Measurements from ENCODE around the gene REXO1. TPM values are rescaled to one million over a fixed set of nuclear protein-coding genes. Genes with fewer than 3 reads are reported as not detected.

Gene REXO1
- total and polyA plus RNA-seq, 2 of the 13 experiments (the other 11 are each of a cell fraction or from before 2014, with no cell fraction given) = 5.0 to 11.2 TPM

- H3K4me3 ChIP-seq (replicated peaks in 1 of 3; ENCODE audit: insufficient read depth in 1 of 3, low read depth in 2 of 3, low read length in 3 of 3) = peak overlapping the region in 1 of 3 experiments; percentile 99; a peak in 2 of 6 replicates
- no TSS peak for BruUV-seq (replicated peaks)
- 85% methylated on average over 15 of the region's 25 CpGs for WGBS (ENCODE audit: low lambda C conversion rate)
- H4K20me1 ChIP-seq (ENCODE audit: insufficient read depth, low read length) = peaks cover 16% of the 10 kb centered on the region
- ATAC-seq (no peak), FAIRE-seq (no peak), DNase-seq (ENCODE audit: low spot score) (no peak)
- peaks cover 0 to 3% of the 10 kb centered on the region in 2 experiments; a peak in 1 of 5 replicates for H3K36me3 ChIP-seq (replicated peaks in 1 of 2; ENCODE audit: control insufficient read depth in 1 of 2, insufficient read depth in 2 of 2, low read length in 2 of 2)
- intact Hi-C loops (cut with micrococcal nuclease; ENCODE audit: unreplicated experiment) (loop anchor here (1.0 kb wide), 1 partner anchor 16 kb away; no protein-coding TSS in a partner anchor), in situ Hi-C loops (cut with HindIII; ENCODE audit: extremely low pct_ligation_motif_present, low pct_unique_long_range_greater_than_20kb) (no loop called here)
- H3K9me3 ChIP-seq (ENCODE audit: low read length) = no peaks in the 10 kb centered on the region
- TF ChIP-seq ZNF143 (CRISPR knock-in tag; IDR thresholded peaks at IDR 0.05) (no peak), MAFK (conservative IDR thresholded peaks at IDR 0.05 in 1 of 2, IDR thresholded peaks at IDR 0.05 in 1 of 2; ENCODE audit: low read length in 2 of 2) (peak; percentile 10 to 39; a peak in 1 of 4 replicates)
- H2AFZ ChIP-seq (ENCODE audit: low read length) = no peak overlapping the region
- no peak overlapping the region for H3K27ac ChIP-seq (ENCODE audit: extremely low read length, insufficient read depth, low read length)
- H3K9ac ChIP-seq (ENCODE audit: insufficient read depth, low read depth, low read length) = peak overlapping the region; percentile 90; the same call in 1 of the 2 replicates
- H3K4me2 ChIP-seq (ENCODE audit: low read depth, low read length) = peak overlapping the region; percentile 91
- peaks cover 42% of the 10 kb centered on the region for H3K4me1 ChIP-seq (ENCODE audit: insufficient read depth, low read length)
- no peaks in the 10 kb centered on the region for H3K27me3 ChIP-seq (ENCODE audit: control insufficient read depth in 1 of 2, insufficient read depth in 2 of 2, low read length in 2 of 2)
- POLR2A ChIA-PET = interaction anchor here (0.6 kb wide), 1 partner anchor 13 kb away, joined by 3 read pairs; no protein-coding TSS in a partner anchor
- CTCF ChIA-PET (ENCODE audit: low intra/inter-chr PET ratio, low total read pairs) = no interaction called here
- H3K79me2 ChIP-seq (ENCODE audit: insufficient read depth, low read length) = peaks cover 32% of the 10 kb centered on the region
Measured at GRCh38 chr19:1882786-1883692, 34.8 kb upstream of the REXO1 start.

GRCh38 chr19:1882089-1882785, 34.0 kb upstream of the REXO1 start:
- Histone ChIP-seq H3K27ac (ENCODE audit: extremely low read length, insufficient read depth, low read length) (no peak overlapping the region), H4K20me1 (ENCODE audit: insufficient read depth, low read length) (peaks cover 16% of the 10 kb centered on the region), H2AFZ (ENCODE audit: low read length) (no peak overlapping the region), H3K9ac (ENCODE audit: insufficient read depth, low read depth, low read length) (peak overlapping the region; percentile 90; the same call in 1 of the 2 replicates), H3K27me3 (ENCODE audit: control insufficient read depth in 1 of 2, insufficient read depth in 2 of 2, low read length in 2 of 2) (no peaks in the 10 kb centered on the region), H3K9me3 (ENCODE audit: low read length) (no peaks in the 10 kb centered on the region), H3K4me1 (ENCODE audit: insufficient read depth, low read length) (peaks cover 34% of the 10 kb centered on the region), H3K36me3 (replicated peaks in 1 of 2; ENCODE audit: control insufficient read depth in 1 of 2, insufficient read depth in 2 of 2, low read length in 2 of 2) (peaks cover 0 to 3% of the 10 kb centered on the region in 2 experiments; a peak in 1 of 5 replicates), H3K4me3 (replicated peaks in 1 of 3; ENCODE audit: insufficient read depth in 1 of 3, low read depth in 2 of 3, low read length in 3 of 3) (no peak overlapping the region), H3K79me2 (ENCODE audit: insufficient read depth, low read length) (peaks cover 32% of the 10 kb centered on the region), H3K4me2 (ENCODE audit: low read depth, low read length) (no peak overlapping the region)
- intact Hi-C loops (cut with micrococcal nuclease; ENCODE audit: unreplicated experiment) (loop anchor here (1.0 kb wide), 1 partner anchor 15 kb away; no protein-coding TSS in a partner anchor), in situ Hi-C loops (cut with HindIII; ENCODE audit: extremely low pct_ligation_motif_present, low pct_unique_long_range_greater_than_20kb) (no loop called here)
- POLR2A ChIA-PET = no interaction called here
- DNase-seq (ENCODE audit: low spot score) (no peak), ATAC-seq (no peak), FAIRE-seq (no peak)
- CTCF ChIA-PET (ENCODE audit: low intra/inter-chr PET ratio, low total read pairs) = no interaction called here
- no TSS peak for BruUV-seq (replicated peaks)
- 92% methylated on average over 30 of the region's 31 CpGs for WGBS (ENCODE audit: low lambda C conversion rate)
- TF ChIP-seq MED8 (CRISPR knock-in tag; IDR thresholded peaks at IDR 0.05; ENCODE audit: insufficient replicate concordance) (no peak), ZNF484 (CRISPR knock-in tag; IDR thresholded peaks at IDR 0.05; ENCODE audit: borderline replicate concordance, low read depth) (no peak), TBP (CRISPR knock-in tag; IDR thresholded peaks at IDR 0.05) (no peak), ZNF180 (CRISPR knock-in tag; IDR thresholded peaks at IDR 0.05; ENCODE audit: borderline replicate concordance, low read depth) (no peak), ZNF713 (CRISPR knock-in tag; IDR thresholded peaks at IDR 0.05) (no peak), ESRRA (CRISPR knock-in tag; IDR thresholded peaks at IDR 0.05; ENCODE audit: low read depth) (no peak), ZC3H4 (CRISPR knock-in tag; IDR thresholded peaks at IDR 0.05; ENCODE audit: borderline replicate concordance) (no peak), ZEB1 (IDR thresholded peaks at IDR 0.05; ENCODE audit: insufficient replicate concordance, low read depth) (no peak), ARID3A (IDR thresholded peaks at IDR 0.05; ENCODE audit: low read depth, low read length) (no peak), SKI (IDR thresholded peaks at IDR 0.05; ENCODE audit: partially characterized antibody) (no peak), ZNF326 (CRISPR knock-in tag; IDR thresholded peaks at IDR 0.05; ENCODE audit: borderline replicate concordance) (no peak), ZNF253 (CRISPR knock-in tag; IDR thresholded peaks at IDR 0.05; ENCODE audit: borderline replicate concordance) (no peak)

All from HepG2 (cell line).